ENCODE results near the gene TRPM4.

The TRPM4 gene

DNA sequence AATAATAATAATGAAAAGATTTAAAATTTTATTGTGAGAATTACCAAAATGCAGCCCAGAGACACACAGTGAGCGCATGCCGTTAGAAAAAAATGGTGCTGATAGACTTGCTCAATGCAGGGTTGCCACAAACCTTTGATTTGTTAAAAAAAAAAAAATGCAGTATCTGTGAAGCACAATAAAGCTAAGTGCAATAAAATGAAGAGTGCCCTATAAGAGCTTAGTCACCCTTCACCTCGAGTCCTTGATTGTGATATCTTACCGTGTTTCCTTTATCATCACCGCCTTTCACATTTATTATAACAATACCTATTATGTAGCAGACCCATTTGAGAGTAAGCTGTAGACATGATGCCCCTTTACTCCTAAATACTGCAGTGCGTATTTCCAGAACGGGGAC lies 84.2 kb downstream of the TRPM4 start:
- no peak for DNase-seq

GRCh38 chr19:49243129-49243528 lies 85.5 kb downstream of the TRPM4 start:
- DNase-seq = no peak

DNA sequence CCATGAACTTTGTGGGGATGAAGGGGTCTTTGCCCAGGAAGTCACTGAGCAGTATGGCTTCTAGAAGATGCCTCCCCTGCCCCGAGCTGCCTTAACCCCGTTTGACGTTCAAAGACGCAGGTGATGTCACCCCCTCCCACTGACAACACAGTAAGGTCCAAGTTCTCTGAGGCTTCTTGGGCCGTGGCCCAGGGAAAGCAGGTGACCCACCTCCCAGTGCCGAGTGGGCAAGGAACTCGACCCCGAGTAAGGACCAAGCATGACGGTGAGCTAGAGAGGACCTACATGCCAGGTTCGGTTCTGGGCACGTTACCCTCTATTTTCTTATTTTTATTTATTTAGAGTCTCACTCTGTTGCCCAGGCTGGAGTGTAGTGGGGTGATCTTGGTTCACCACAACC lies 86.1 kb downstream of the TRPM4 start:
- DNase-seq = no peak

DNA sequence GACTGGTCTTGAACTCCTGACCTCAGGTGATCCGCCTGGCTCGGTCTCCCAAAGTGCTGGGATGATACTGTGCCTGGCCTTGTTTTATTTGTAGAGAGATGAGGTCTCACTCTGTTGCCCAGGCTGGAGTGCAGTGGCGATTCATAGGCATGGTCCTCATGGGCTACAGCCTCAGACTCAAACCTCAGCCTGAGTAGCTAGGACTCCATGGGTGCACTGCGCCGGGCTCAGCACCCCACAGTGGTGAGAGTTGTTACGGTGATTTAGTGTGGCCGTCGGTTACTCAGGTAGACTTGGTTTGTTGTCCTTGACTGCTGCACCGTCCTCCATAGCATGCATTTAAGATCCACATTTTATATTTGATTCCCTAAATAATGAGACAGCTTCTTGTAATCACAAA lies 86.7 kb downstream of the TRPM4 start:
- DNase-seq = no peak

DNA sequence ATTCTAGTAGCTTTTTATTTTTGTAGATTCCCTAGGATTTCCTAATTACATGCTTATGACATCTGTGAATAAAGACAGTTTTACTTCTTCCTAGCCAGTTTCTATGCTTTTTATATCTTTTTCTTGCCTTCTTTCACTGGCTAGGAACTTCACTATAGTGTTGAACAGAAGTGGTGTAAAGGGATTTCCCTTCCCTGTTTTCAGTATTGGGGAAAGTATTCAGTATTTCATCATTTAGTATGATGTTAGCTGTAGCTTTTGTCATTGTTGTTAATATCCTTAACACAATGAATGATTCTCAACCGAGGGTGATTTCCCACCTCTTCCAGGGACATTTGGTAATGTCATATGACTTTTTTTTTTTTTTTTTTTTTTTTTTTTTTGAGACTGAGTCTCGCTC lies 90.1 kb downstream of the TRPM4 start:
- DNase-seq = no peak

DNA sequence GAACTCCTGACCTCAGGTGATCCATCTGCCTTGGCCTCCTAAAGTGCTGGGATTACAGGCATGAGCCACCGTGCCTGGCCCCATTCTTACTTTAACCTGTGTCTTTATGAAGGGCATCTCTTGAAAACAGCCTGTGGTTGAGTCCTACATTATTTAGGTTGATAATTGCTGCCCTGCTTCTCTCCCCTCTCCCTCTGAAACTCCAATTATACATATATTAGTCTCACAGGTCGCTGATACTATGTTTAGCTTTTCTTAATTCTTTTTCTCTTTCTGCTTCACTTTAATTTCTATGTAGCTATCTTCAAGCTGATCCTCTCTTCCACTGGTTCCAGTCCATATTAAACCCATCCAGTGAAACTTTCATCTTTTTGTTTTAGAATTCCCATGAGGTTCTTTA lies 92.3 kb downstream of the TRPM4 start:
- no peak for DNase-seq

- no peak for DNase-seq
These were observed 98.1 kb downstream of the TRPM4 start for GRCh38 chr19:49255674-49256073.

GRCh38 chr19:49256691-49257090 lies 99.1 kb downstream of the TRPM4 start:
- DNase-seq = no peak
